SU-DHL-6 (cell line): ENCODE data around the gene TBC1D10A.

Source experiments
- H2AFZ ChIP-seq: fragments of 200-600 bp; sonication (generic); 2 replicates; pipeline ENCODE4 v1.6.1; 2014; ENCODE audit warnings: low read depth, mild to moderate bottlenecking, moderate library complexity, mixed read lengths, antibody characterized with exemption, low read length; ENCODE audit not compliant: severe bottlenecking
- H3F3A ChIP-seq: fragments of 200-600 bp; shearing (Covaris generic); 2 replicates; pipeline ENCODE4 v1.6.0; 2016; ENCODE audit warnings: antibody characterized with exemption, mild to moderate bottlenecking; ENCODE audit not compliant: insufficient read depth
- H3K27ac ChIP-seq: fragments of 200-600 bp; sonication (generic); 2 replicates; pipeline ENCODE4 v1.5.1; 2016; ENCODE audit warnings: low read depth, mild to moderate bottlenecking, low read length, moderate library complexity, mixed read lengths
- H3K27me3 ChIP-seq: fragments of 200-600 bp; sonication (generic), shearing (Covaris generic); 2 replicates; pipeline ENCODE4 v1.6.0; 2014; ENCODE audit warnings: mild to moderate bottlenecking, low read length
- H3K36me3 ChIP-seq: fragments of 200-600 bp; sonication (generic); 2 replicates; pipeline ENCODE4 v1.6.1; 2014; ENCODE audit warnings: mild to moderate bottlenecking, low read length, mixed read lengths
- H3K4me2 ChIP-seq: fragments of 300-600, 200-600 bp; shearing (Covaris generic), sonication (generic); 2 replicates; pipeline ENCODE4 v1.6.0; 2014; ENCODE audit warnings: low read length, low read depth, mild to moderate bottlenecking; ENCODE audit not compliant: poor library complexity, severe bottlenecking
- H3K4me3 ChIP-seq: fragments of 200-600 bp; sonication (generic); 2 replicates; pipeline ENCODE4 v1.5.1; 2014; ENCODE audit warnings: antibody characterized with exemption, low read length, mild to moderate bottlenecking, mixed read lengths; ENCODE audit not compliant: insufficient read depth, poor library complexity, severe bottlenecking
- H3K79me2 ChIP-seq: fragments of 200-600 bp; sonication (generic); 2 replicates; pipeline ENCODE4 v1.6.1; 2014; ENCODE audit warnings: mild to moderate bottlenecking, low read length, moderate library complexity; ENCODE audit not compliant: insufficient read depth
- H3K9ac ChIP-seq: fragments of 200-600 bp; sonication (generic); 2 replicates; pipeline ENCODE4 v1.7.0; 2014; ENCODE audit warnings: mild to moderate bottlenecking, low read length
- H3K9me2 ChIP-seq: fragments of 200-600 bp; sonication (generic); replicated peaks from 2 replicates; pipeline ENCODE4 v1.6.1; 2014; ENCODE audit warnings: low read length; ENCODE audit not compliant: insufficient read depth
- H3K9me3 ChIP-seq: fragments of 200-600 bp; sonication (generic); 2 replicates; pipeline ENCODE4 v1.6.1; 2014; ENCODE audit warnings: low read length, mixed read lengths; ENCODE audit not compliant: insufficient read depth
- H4K20me1 ChIP-seq: fragments of 200-600 bp; sonication (generic); 2 replicates; pipeline ENCODE4 v1.6.1; 2014; ENCODE audit warnings: low read depth, mild to moderate bottlenecking, antibody characterized with exemption, low read length, moderate library complexity, mixed read lengths
- CTCF ChIP-seq: fragments of 200-600 bp; sonication (generic); IDR thresholded peaks from one replicate; pipeline ENCODE4 v1.5.1; 2017; ENCODE audit warnings: antibody characterized with exemption, mild to moderate bottlenecking, low read length, moderate library complexity; ENCODE audit not compliant: insufficient read depth, poor library complexity, severe bottlenecking
- EZH2phosphoT487 ChIP-seq: fragments of 200-600 bp; sonication (generic), shearing (Covaris generic); conservative IDR thresholded peaks from 2 replicates; pipeline ENCODE4 v1.6.1; 2018; ENCODE audit warnings: mild to moderate bottlenecking, antibody characterized with exemption, low read length, moderate library complexity, mixed read lengths

Gene TBC1D10A

GRCh38 chr22:30262112-30262511, 64.6 kb downstream of the TBC1D10A start:
- no peaks in the 10 kb centered on the region for H3K79me2 ChIP-seq

GRCh38 chr22:30261134-30261533, 65.6 kb downstream of the TBC1D10A start:
- Histone ChIP-seq H3K79me2 (no peaks in the 10 kb centered on the region), H3K9me2 (no peaks in the 10 kb centered on the region), H3K27ac (no peak overlapping the region), H3K9ac (no peak overlapping the region), H3K4me3 (no peak overlapping the region), H3K9me3 (no peaks in the 10 kb centered on the region), H3K36me3 (no peaks in the 10 kb centered on the region), H3K27me3 (no peaks in the 10 kb centered on the region), H3F3A (no peaks in the 10 kb centered on the region), H3K4me2 (no peak overlapping the region), H4K20me1 (no peaks in the 10 kb centered on the region), H2AFZ (no peak overlapping the region)
- TF ChIP-seq EZH2phosphoT487 (no peak), CTCF (no peak)

More at GRCh38 chr22:30262112-30262511, 64.6 kb downstream of the TBC1D10A start:
- Histone ChIP-seq H3K27ac (no peak overlapping the region), H3K36me3 (no peaks in the 10 kb centered on the region), H3K9me3 (no peaks in the 10 kb centered on the region), H3K4me2 (no peak overlapping the region), H3K9me2 (no peaks in the 10 kb centered on the region), H3K4me3 (no peak overlapping the region), H4K20me1 (no peaks in the 10 kb centered on the region), H3K9ac (no peak overlapping the region), H3F3A (no peaks in the 10 kb centered on the region), H3K27me3 (no peaks in the 10 kb centered on the region), H2AFZ (no peak overlapping the region)
- TF ChIP-seq CTCF: no peak
- no peak for TF ChIP-seq EZH2phosphoT487

GRCh38 chr22:30260682-30261081, 66.1 kb downstream of the TBC1D10A start:
- Histone ChIP-seq H3F3A (no peaks in the 10 kb centered on the region), H3K27me3 (no peaks in the 10 kb centered on the region), H3K79me2 (no peaks in the 10 kb centered on the region), H3K4me2 (no peak overlapping the region), H4K20me1 (no peaks in the 10 kb centered on the region), H3K4me3 (no peak overlapping the region), H2AFZ (no peak overlapping the region), H3K9me3 (no peaks in the 10 kb centered on the region), H3K9me2 (no peaks in the 10 kb centered on the region), H3K9ac (no peak overlapping the region), H3K36me3 (no peaks in the 10 kb centered on the region), H3K27ac (no peak overlapping the region)
- TF ChIP-seq EZH2phosphoT487 (no peak), CTCF (no peak)

GRCh38 chr22:30260276-30260675, 66.5 kb downstream of the TBC1D10A start:
- Histone ChIP-seq H3K4me2 (no peak overlapping the region), H3K27ac (no peak overlapping the region), H2AFZ (no peak overlapping the region), H3K27me3 (no peaks in the 10 kb centered on the region), H3K9me3 (no peaks in the 10 kb centered on the region), H3F3A (no peaks in the 10 kb centered on the region), H3K4me3 (no peak overlapping the region), H3K36me3 (no peaks in the 10 kb centered on the region), H4K20me1 (no peaks in the 10 kb centered on the region), H3K9me2 (no peaks in the 10 kb centered on the region), H3K79me2 (no peaks in the 10 kb centered on the region), H3K9ac (no peak overlapping the region)
- TF ChIP-seq CTCF (no peak), EZH2phosphoT487 (no peak)
